Activated naive CD4-positive, alpha-beta T cell treated with anti-CD3 and anti-CD28 coated beads for 36 hours (primary cell): Measurements from ENCODE around the gene STAT4. TPM values are rescaled to one million over a fixed set of nuclear protein-coding genes. Genes with fewer than 3 reads are reported as not detected.

Source experiments
- CTCF ChIA-PET: fragments of 350-600 bp; sonication (Branson Sonifier 250); formaldehyde crosslinking; loops from one replicate; lab custom pipeline; 2021; ENCODE audit warnings: antibody characterized with exemption; lab: Charles Lee
- DNase-seq: peaks from one replicate; pipeline ENCODE4 v3.0.0-alpha.2; 2020
- H3K27ac Mint-ChIP-seq: one replicate; pipeline ENCODE4 v1.8.0; 2021; ENCODE audit warnings: mild to moderate bottlenecking, mixed read lengths
- H3K27me3 Mint-ChIP-seq: one replicate; pipeline ENCODE4 v1.8.0; 2021; ENCODE audit warnings: low read depth, mixed read lengths
- H3K36me3 Mint-ChIP-seq: one replicate; pipeline ENCODE4 v1.8.0; 2021; ENCODE audit warnings: low read depth, mixed read lengths
- H3K4me1 Mint-ChIP-seq: one replicate; pipeline ENCODE4 v1.8.0; 2021; ENCODE audit warnings: low read depth, mixed read lengths
- H3K4me3 Mint-ChIP-seq: one replicate; pipeline ENCODE4 v1.8.0; 2021; ENCODE audit warnings: mild to moderate bottlenecking, moderate library complexity, mixed read lengths
- H3K9me3 Mint-ChIP-seq: one replicate; pipeline ENCODE4 v1.8.0; 2021; ENCODE audit warnings: mixed read lengths
- intact Hi-C: fragments of 100-400 bp; cut with micrococcal nuclease; formaldehyde crosslinking; loops from one replicate; pipeline ENCODE4 v1.15.1; 2023
- total RNA-seq, 2 experiments: library from RNA; stranded (reverse); gene quantifications; one replicate each; pipeline ENCODE4 v1.2.3, GENCODE V29; 2021

Gene STAT4
- total RNA-seq, 2 experiments from 2014 or later: 53.9 to 54.6 TPM

GRCh38 chr2:191020742-191021381, 129.9 kb downstream of the STAT4 start:
- DNase-seq: peak; percentile 61

GRCh38 chr2:191020221-191020741, 130.5 kb downstream of the STAT4 start:
- peak; percentile 93 for DNase-seq
- Mint-ChIP-seq H3K9me3 (peaks cover 8% of the 10 kb centered on the region), H3K27ac (no peak overlapping the region), H3K4me3 (no peak overlapping the region), H3K27me3 (no peaks in the 10 kb centered on the region), H3K36me3 (peaks cover 4% of the 10 kb centered on the region), H3K4me1 (peaks cover 36% of the 10 kb centered on the region)
- CTCF ChIA-PET: interaction anchor here (0.9 to 1.3 kb wide), 6 partner anchors 8 to 170 kb away, joined by 3 to 4 read pairs (median 4); no protein-coding TSS in a partner anchor
- intact Hi-C loops: loop anchor here (1.0 to 10.0 kb wide), 12 partner anchors 9 to 1715 kb away; partner anchors contain the start of genes ASNSD1, NAB1 and NABP1

More at GRCh38 chr2:191020742-191021381, 129.9 kb downstream of the STAT4 start:
- Mint-ChIP-seq H3K4me3 (no peak overlapping the region), H3K36me3 (peaks cover 5% of the 10 kb centered on the region), H3K27ac (no peak overlapping the region), H3K4me1 (peaks cover 41% of the 10 kb centered on the region), H3K27me3 (no peaks in the 10 kb centered on the region), H3K9me3 (peaks cover 5% of the 10 kb centered on the region)
- intact Hi-C loops: loop anchor here (1.0 to 10.0 kb wide), 14 partner anchors 8 to 1716 kb away; partner anchors contain the start of genes ASNSD1, NAB1 and NABP1
- CTCF ChIA-PET: interaction anchor here (1.0 to 1.3 kb wide), 2 partner anchors 8 to 33 kb away, joined by 4 read pairs; no protein-coding TSS in a partner anchor

DNA sequence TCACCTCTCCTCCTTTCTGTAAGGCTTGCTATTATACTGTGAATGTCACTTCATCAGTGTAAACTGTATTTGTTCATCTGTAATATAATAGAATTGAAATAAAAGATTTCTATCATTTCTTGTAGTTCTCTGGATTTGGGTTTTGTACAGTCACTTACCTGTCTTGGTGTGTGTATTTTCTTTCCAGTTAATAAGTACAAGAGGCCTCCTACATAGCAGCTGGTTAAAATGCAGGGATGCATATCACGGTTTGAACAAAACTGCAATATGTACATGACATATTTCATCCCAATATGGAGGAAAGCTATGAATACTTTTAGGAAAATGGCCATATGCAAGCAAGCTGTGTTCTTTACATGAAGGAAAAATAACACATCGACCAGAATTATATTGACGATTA, 131.4 kb downstream of the STAT4 start:
- intact Hi-C loops: no loop called here
- H3K27ac Mint-ChIP-seq: peak overlapping the region; percentile 74
- no peaks in the 10 kb centered on the region for H3K27me3 Mint-ChIP-seq
- H3K4me3 Mint-ChIP-seq: no peak overlapping the region
- peaks cover 3% of the 10 kb centered on the region for H3K36me3 Mint-ChIP-seq
- peaks cover 8% of the 10 kb centered on the region for H3K9me3 Mint-ChIP-seq
- peaks cover 27% of the 10 kb centered on the region for H3K4me1 Mint-ChIP-seq
- CTCF ChIA-PET: interaction anchor here (0.9 to 1.3 kb wide), 6 partner anchors 9 to 169 kb away, joined by 3 to 4 read pairs (median 4); no protein-coding TSS in a partner anchor
- DNase-seq: no peak

- CTCF ChIA-PET: interaction anchor here (1.3 kb wide), 1 partner anchor 136 kb away, joined by 4 read pairs; no protein-coding TSS in a partner anchor
- Mint-ChIP-seq H3K36me3 (peaks cover 3% of the 10 kb centered on the region), H3K4me1 (peaks cover 24% of the 10 kb centered on the region), H3K27ac (peak overlapping the region; percentile 74), H3K9me3 (peaks cover 8% of the 10 kb centered on the region), H3K27me3 (no peaks in the 10 kb centered on the region), H3K4me3 (peak overlapping the region; percentile 48)
- no peak for DNase-seq
- intact Hi-C loops: no loop called here
Measured at GRCh38 chr2:191018643-191019119, 132.1 kb downstream of the STAT4 start.

DNA sequence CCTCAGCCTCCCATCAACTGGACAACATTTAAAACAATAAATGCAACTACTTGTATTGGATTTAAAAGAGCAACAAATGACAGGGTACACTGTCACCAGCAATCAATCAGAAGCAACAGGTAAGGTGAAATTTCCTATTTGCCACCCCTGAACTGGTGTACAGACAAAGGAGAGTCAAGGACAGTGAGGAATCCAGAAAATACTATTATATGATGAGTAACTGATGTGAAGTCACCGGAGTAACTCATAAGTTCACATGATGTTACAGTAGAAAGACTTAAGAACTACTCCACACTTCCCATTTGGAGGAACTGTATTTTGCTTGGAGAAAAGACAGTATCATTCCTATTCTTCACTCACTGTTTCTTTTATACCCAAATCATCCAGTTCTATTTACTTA, 132.7 kb downstream of the STAT4 start:
- Mint-ChIP-seq H3K27me3 (no peaks in the 10 kb centered on the region), H3K4me3 (peak overlapping the region; percentile 48), H3K9me3 (peaks cover 8% of the 10 kb centered on the region), H3K36me3 (peaks cover 3% of the 10 kb centered on the region), H3K4me1 (peaks cover 24% of the 10 kb centered on the region), H3K27ac (peak overlapping the region; percentile 37)
- CTCF ChIA-PET: no interaction called here
- DNase-seq: no peak
- intact Hi-C loops: no loop called here

DNA sequence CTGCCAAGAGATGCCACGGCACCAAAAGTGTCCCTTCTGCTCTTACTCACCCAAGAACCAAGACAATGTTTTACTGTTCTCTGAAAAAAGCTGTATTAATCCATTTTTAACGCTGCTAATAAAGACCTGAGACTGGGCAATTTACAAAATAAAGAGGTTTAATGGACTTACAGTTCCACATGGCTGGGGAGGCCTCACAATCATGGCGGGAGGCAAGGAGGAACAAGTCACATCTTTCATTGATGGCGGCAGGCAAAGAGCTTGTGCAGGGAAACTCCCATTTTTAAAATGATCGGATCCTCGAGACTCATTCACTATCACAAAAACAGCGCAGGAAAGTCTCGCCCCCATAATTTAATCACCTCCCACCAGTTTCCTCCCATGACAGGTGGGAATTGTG, 135.0 kb downstream of the STAT4 start:
- Mint-ChIP-seq H3K27me3 (no peaks in the 10 kb centered on the region), H3K4me3 (no peak overlapping the region), H3K4me1 (peaks cover 31% of the 10 kb centered on the region), H3K36me3 (peaks cover 3% of the 10 kb centered on the region), H3K9me3 (peaks cover 8% of the 10 kb centered on the region), H3K27ac (no peak overlapping the region)
- DNase-seq: no peak
- CTCF ChIA-PET: interaction anchor here (1.4 kb wide), 1 partner anchor 13 kb away, joined by 4 read pairs; no protein-coding TSS in a partner anchor
- intact Hi-C loops: loop anchor here (1.0 to 2.0 kb wide), 4 partner anchors 98 to 661 kb away; partner anchors contain the start of gene NEMP2

GRCh38 chr2:191015239-191015638, 135.6 kb downstream of the STAT4 start:
- no peaks in the 10 kb centered on the region for H3K27me3 Mint-ChIP-seq
- H3K4me3 Mint-ChIP-seq: no peak overlapping the region
- peaks cover 34% of the 10 kb centered on the region for H3K4me1 Mint-ChIP-seq
- peaks cover 8% of the 10 kb centered on the region for H3K9me3 Mint-ChIP-seq
- CTCF ChIA-PET: interaction anchor here (0.9 to 1.4 kb wide), 4 partner anchors 8 to 140 kb away, joined by 4 to 5 read pairs (median 5); no protein-coding TSS in a partner anchor
- H3K27ac Mint-ChIP-seq: no peak overlapping the region
- intact Hi-C loops: loop anchor here (1.0 to 2.0 kb wide), 4 partner anchors 99 to 662 kb away; partner anchors contain the start of gene NEMP2
- peaks cover 5% of the 10 kb centered on the region for H3K36me3 Mint-ChIP-seq
- DNase-seq: no peak

DNA sequence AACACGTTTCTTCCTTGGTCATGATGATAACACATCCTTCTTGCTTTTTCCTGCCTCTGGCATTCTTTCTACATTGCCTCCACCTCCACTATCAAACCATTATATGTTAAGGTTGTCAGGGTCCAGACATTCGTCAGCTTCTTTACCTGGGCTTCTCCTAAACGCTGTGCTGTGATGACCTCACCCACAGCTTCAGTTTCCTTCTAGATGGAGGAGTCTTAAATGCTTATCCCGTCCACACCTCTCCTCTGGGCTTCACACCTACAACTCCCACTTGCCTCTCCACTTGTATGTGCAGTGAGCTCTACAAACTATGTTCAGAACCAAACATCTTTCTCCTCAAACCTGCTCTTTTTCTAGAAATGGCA, 136.2 kb downstream of the STAT4 start:
- H3K36me3 Mint-ChIP-seq: peaks cover 11% of the 10 kb centered on the region
- peak; percentile 60 for DNase-seq
- peaks cover 40% of the 10 kb centered on the region for H3K4me1 Mint-ChIP-seq
- H3K27me3 Mint-ChIP-seq: no peaks in the 10 kb centered on the region
- no peak overlapping the region for H3K27ac Mint-ChIP-seq
- intact Hi-C loops: loop anchor here (1.0 to 2.0 kb wide), 10 partner anchors 8 to 662 kb away; partner anchors contain the start of gene NEMP2
- no peak overlapping the region for H3K4me3 Mint-ChIP-seq
- CTCF ChIA-PET: interaction anchor here (0.8 to 1.7 kb wide), 6 partner anchors 9 to 141 kb away, joined by 3 to 5 read pairs (median 4); no protein-coding TSS in a partner anchor
- peaks cover 8% of the 10 kb centered on the region for H3K9me3 Mint-ChIP-seq

DNA sequence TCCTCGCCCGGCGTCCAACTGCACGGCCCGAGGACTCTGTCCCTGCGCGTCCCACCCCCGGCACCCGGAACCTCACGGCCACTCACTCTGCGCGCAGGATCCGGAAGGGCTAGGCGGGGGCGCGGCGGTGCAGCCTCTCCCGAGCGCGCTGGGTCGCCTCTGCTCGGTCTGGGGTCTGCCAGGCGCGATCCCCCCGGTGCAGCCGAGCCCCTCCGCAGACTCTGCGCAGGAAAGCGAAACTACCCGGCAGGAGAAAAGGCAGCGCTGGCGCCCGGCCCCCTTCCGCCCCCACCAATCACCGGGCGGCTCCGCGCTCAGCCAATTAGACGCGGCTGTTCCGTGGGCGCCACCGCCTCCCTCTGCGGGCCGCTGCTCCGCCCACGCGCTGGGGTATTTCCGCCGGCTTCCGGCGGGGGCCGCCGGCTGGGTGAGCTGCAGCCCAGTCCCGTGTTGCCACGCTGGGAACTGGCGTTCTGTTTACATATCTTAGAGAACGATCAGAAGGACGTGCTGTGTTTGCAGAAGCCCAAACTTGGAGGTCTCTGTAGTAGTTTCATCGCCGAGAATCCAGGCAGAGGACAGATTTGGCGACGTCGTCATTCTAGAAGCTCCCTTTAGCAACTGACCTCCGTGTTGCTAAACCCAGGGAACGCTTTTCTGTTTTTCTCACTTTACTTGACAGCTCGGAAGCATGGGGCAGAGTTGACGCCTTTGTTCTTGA, 136.7 kb downstream of the STAT4 start, which contains the start of gene STAT1:
Gene STAT1 (minus strand): TSS at position 240 of the 721 bp plus-strand sequence. CDS start 4,168 bp downstream, outside the sequence.
- CTCF ChIA-PET: interaction anchor here (0.8 to 1.7 kb wide), 6 partner anchors 9 to 141 kb away, joined by 3 to 5 read pairs (median 4); no protein-coding TSS in a partner anchor
- Mint-ChIP-seq H3K4me1 (peaks cover 39% of the 10 kb centered on the region), H3K27me3 (no peaks in the 10 kb centered on the region), H3K9me3 (peaks cover 8% of the 10 kb centered on the region), H3K36me3 (peaks cover 14% of the 10 kb centered on the region), H3K4me3 (no peak within 1 kb of the TSS), H3K27ac (no peak within 1 kb of the TSS)
- DNase-seq: peak; percentile 95
- intact Hi-C loops: loop anchor here (1.0 to 2.0 kb wide), 10 partner anchors 8 to 663 kb away; partner anchors contain the start of gene NEMP2

GRCh38 chr2:191013682-191013931, 137.2 kb downstream of the STAT4 start:
- Mint-ChIP-seq H3K4me3 (no peak overlapping the region), H3K27me3 (no peaks in the 10 kb centered on the region), H3K36me3 (peaks cover 17% of the 10 kb centered on the region), H3K9me3 (peaks cover 8% of the 10 kb centered on the region), H3K27ac (no peak overlapping the region), H3K4me1 (peaks cover 38% of the 10 kb centered on the region)
- DNase-seq: no peak
- CTCF ChIA-PET: interaction anchor here (1.4 to 1.7 kb wide), 2 partner anchors 11 to 13 kb away, joined by 4 read pairs; no protein-coding TSS in a partner anchor
- intact Hi-C loops: loop anchor here (1.0 kb wide), 1 partner anchor 10 kb away; no protein-coding TSS in a partner anchor

GRCh38 chr2:191012845-191013681, 137.7 kb downstream of the STAT4 start:
- H3K27me3 Mint-ChIP-seq: no peaks in the 10 kb centered on the region
- H3K27ac Mint-ChIP-seq: no peak overlapping the region
- CTCF ChIA-PET: interaction anchor here (0.9 to 1.9 kb wide), 12 partner anchors 8 to 142 kb away, joined by 3 to 15 read pairs (median 4); no protein-coding TSS in a partner anchor
- no peak for DNase-seq
- H3K4me1 Mint-ChIP-seq: peaks cover 37% of the 10 kb centered on the region
- peaks cover 8% of the 10 kb centered on the region for H3K9me3 Mint-ChIP-seq
- intact Hi-C loops: loop anchor here (1.0 kb wide), 1 partner anchor 10 kb away; no protein-coding TSS in a partner anchor
- peaks cover 22% of the 10 kb centered on the region for H3K36me3 Mint-ChIP-seq
- no peak overlapping the region for H3K4me3 Mint-ChIP-seq
